Fibroblast of lung (primary cell): ENCODE measurements around the gene ENPP7.

Experiments
- CTCF ChIP-seq, 2 donors: IDR thresholded peaks in 1 of 2; conservative IDR thresholded peaks in 1 of 2; 1 replicate in 1 of 2; 2 replicates in 1 of 2; pipeline ENCODE4 v1.5.1; 2011 to 2012; ENCODE audit warnings: low read length in 2 of 2, control low read depth in 1 of 2, inconsistent platforms in 1 of 2, low read depth in 1 of 2, mild to moderate bottlenecking in 1 of 2
- EZH2 ChIP-seq: IDR thresholded peaks from 2 replicates; pipeline ENCODE4 v1.5.1; 2012; ENCODE audit warnings: low read length, control low read depth, mild to moderate bottlenecking; ENCODE audit errors: missing control alignments

DNA sequence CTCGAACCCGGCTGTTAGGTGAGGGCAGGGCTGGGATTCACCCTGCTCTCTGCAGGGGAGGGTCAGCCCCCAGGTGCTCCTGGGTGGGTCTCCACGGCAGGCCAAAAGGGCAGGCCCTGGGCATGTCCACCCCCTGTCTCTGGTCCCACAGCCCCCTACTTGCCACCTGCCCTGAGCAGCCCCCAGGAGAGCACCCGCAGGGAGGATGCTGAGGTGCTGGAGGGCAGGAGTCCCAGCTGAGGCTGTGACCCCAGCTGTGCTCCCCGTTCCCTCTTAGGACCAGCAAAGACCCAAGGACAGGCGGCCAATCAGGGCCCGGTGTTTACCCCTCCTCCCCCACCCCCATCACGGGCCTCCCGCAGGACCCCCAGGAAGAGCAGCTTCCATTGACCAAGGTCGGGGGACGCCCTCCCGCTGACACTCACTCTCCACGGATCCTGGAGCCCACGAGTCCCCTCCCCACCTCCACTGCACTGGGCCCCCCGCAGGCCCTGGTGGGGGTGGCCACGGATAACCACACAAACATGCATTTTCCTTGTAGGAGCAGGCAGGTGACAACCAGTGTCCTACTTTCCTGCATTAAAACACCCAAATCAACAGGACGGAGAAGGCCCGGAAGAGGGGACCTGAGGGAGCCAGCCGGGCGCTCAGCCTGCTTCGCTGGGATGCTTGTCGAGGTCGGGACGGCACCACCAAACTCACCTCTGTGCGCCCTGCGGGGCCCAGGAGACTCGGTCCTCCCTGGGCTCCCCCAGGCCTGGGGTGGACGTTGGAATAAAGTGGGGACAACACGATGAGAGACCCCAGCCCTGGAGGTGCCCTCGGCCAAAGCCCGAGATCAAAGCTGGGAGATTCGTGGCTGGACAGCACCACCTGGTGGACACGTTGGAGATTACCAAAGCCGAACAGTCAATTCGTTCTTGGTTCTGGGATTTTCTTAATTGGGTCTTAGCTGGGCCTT is 22.5 kb upstream of the ENPP7 start:
- TF ChIP-seq CTCF (conservative IDR thresholded peaks at IDR 0.05 in 1 of 2, IDR thresholded peaks at IDR 0.05 in 1 of 2; ENCODE audit: low read depth in 1 of 2, low read length in 2 of 2) (peak; percentile 69 to 74), EZH2 (no peak)
